KMS-11 (cell line): ENCODE data around the gene CTNNA2.

Experiments
- H2AFZ ChIP-seq: fragments of 200-600 bp; sonication (generic); 2 replicates; pipeline ENCODE4 v1.6.1; 2016; ENCODE audit warnings: antibody characterized with exemption, mixed run types, low read depth
- H3K27ac ChIP-seq: fragments of 200-600 bp; sonication (generic); 2 replicates; pipeline ENCODE4 v1.6.1; 2016; ENCODE audit warnings: mild to moderate bottlenecking, mixed run types
- H3K27me3 ChIP-seq: fragments of 200-600 bp; sonication (generic); 2 replicates; pipeline ENCODE4 v1.6.1; 2017; ENCODE audit warnings: mild to moderate bottlenecking, low read depth, mixed run types, moderate library complexity; ENCODE audit not compliant: insufficient read depth
- H3K36me3 ChIP-seq: fragments of 200-600 bp; sonication (generic); 2 replicates; pipeline ENCODE4 v1.6.1; 2017; ENCODE audit warnings: mild to moderate bottlenecking, mixed run types; ENCODE audit not compliant: insufficient read depth
- H3K4me1 ChIP-seq: fragments of 200-600 bp; sonication (generic); 2 replicates; pipeline ENCODE4 v1.6.1; 2016; ENCODE audit warnings: mild to moderate bottlenecking, low read depth, mixed run types; ENCODE audit not compliant: poor library complexity, severe bottlenecking
- H3K4me2 ChIP-seq: fragments of 200-600 bp; sonication (generic); 2 replicates; pipeline ENCODE4 v1.7.0; 2016; ENCODE audit warnings: mild to moderate bottlenecking, mixed run types
- H3K4me3 ChIP-seq: fragments of 200-600 bp; sonication (generic); IDR thresholded peaks from 2 replicates; pipeline ENCODE4 v1.6.1; 2017; ENCODE audit warnings: low read depth, low read length, mixed read lengths; ENCODE audit not compliant: insufficient read depth
- H3K79me2 ChIP-seq: fragments of 200-600 bp; sonication (generic); 2 replicates; pipeline ENCODE4 v1.6.1; 2016; ENCODE audit warnings: low read depth, mixed run types; ENCODE audit not compliant: insufficient read depth
- H3K9ac ChIP-seq: fragments of 200-600 bp; sonication (generic); 2 replicates; pipeline ENCODE4 v1.6.1; 2016; ENCODE audit warnings: mild to moderate bottlenecking, mixed run types
- H4K20me1 ChIP-seq: fragments of 200-600 bp; sonication (generic); 2 replicates; pipeline ENCODE4 v1.6.1; 2016; ENCODE audit warnings: mild to moderate bottlenecking, mixed run types; ENCODE audit not compliant: insufficient read depth
- TF ChIP-seq, protein P1 (sequence below): fragments of 200-600 bp; sonication (generic); conservative IDR thresholded peaks from 2 replicates; pipeline ENCODE4 v1.6.1; 2017; ENCODE audit warnings: low read depth, mild to moderate bottlenecking, antibody characterized with exemption, low read length, moderate library complexity, mixed read lengths

CTNNA2 gene

GRCh38 chr2:79591281-79591680 is 78.4 kb downstream of the CTNNA2 start:
- Histone ChIP-seq H3K27ac (no peak overlapping the region), H3K27me3 (no peaks in the 10 kb centered on the region)
- TF ChIP-seq, protein P1, sequence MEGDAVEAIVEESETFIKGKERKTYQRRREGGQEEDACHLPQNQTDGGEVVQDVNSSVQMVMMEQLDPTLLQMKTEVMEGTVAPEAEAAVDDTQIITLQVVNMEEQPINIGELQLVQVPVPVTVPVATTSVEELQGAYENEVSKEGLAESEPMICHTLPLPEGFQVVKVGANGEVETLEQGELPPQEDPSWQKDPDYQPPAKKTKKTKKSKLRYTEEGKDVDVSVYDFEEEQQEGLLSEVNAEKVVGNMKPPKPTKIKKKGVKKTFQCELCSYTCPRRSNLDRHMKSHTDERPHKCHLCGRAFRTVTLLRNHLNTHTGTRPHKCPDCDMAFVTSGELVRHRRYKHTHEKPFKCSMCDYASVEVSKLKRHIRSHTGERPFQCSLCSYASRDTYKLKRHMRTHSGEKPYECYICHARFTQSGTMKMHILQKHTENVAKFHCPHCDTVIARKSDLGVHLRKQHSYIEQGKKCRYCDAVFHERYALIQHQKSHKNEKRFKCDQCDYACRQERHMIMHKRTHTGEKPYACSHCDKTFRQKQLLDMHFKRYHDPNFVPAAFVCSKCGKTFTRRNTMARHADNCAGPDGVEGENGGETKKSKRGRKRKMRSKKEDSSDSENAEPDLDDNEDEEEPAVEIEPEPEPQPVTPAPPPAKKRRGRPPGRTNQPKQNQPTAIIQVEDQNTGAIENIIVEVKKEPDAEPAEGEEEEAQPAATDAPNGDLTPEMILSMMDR: no peak

DNA sequence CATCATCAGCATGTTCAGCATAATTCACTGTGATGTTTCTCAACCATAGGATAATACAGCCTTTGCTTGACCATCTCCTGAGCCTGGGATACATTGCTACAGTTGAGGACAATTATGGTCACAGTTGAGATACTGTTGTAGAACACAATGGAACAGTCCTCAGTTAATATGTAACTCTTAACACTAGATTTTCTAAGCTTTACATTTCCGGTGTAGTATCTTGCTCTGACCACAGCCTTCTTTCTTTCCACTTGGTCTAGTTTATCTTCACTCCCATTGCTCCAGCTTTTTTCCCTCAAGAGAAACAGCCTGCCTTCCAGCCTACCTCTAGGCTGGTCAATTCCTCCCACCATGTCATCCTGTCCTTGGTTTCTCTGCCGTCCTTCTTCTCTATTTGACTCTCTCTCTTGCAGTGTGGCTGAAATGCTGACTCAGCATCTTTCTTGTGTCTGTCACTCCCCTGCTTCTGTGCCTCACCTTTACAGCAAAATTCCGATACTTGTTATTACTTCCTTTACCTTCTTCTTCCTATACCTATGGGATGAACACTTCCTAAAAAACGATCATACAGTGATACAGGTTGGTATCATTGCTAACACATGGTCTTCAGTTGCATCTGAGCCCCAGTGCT is 80.5 kb downstream of the CTNNA2 start:
- no peaks in the 10 kb centered on the region for H4K20me1 ChIP-seq
- no peaks in the 10 kb centered on the region for H3K27me3 ChIP-seq
- no peaks in the 10 kb centered on the region for H3K79me2 ChIP-seq
- H3K36me3 ChIP-seq: no peaks in the 10 kb centered on the region
- H3K4me3 ChIP-seq: no peak overlapping the region
- H3K4me2 ChIP-seq: no peak overlapping the region
- H2AFZ ChIP-seq: no peak overlapping the region
- no peak overlapping the region for H3K27ac ChIP-seq
- TF ChIP-seq, protein P1: no peak
- no peak overlapping the region for H3K9ac ChIP-seq
- H3K4me1 ChIP-seq: no peaks in the 10 kb centered on the region

More at GRCh38 chr2:79591281-79591680, 78.4 kb downstream of the CTNNA2 start:
- no peak overlapping the region for H3K4me3 ChIP-seq
- no peaks in the 10 kb centered on the region for H3K4me1 ChIP-seq
- no peak overlapping the region for H2AFZ ChIP-seq
- H3K4me2 ChIP-seq: no peak overlapping the region
- H3K9ac ChIP-seq: no peak overlapping the region
- no peaks in the 10 kb centered on the region for H3K36me3 ChIP-seq
- no peaks in the 10 kb centered on the region for H3K79me2 ChIP-seq
- no peaks in the 10 kb centered on the region for H4K20me1 ChIP-seq

- Histone ChIP-seq H3K4me1 (no peaks in the 10 kb centered on the region), H3K9ac (no peak overlapping the region), H3K4me2 (no peak overlapping the region), H3K27me3 (no peaks in the 10 kb centered on the region), H3K4me3 (no peak overlapping the region), H3K79me2 (no peaks in the 10 kb centered on the region), H3K27ac (no peak overlapping the region), H2AFZ (no peak overlapping the region), H3K36me3 (no peaks in the 10 kb centered on the region), H4K20me1 (no peaks in the 10 kb centered on the region)
- TF ChIP-seq, protein P1: no peak
These were observed 83.6 kb downstream of the CTNNA2 start for GRCh38 chr2:79596403-79596802.

DNA sequence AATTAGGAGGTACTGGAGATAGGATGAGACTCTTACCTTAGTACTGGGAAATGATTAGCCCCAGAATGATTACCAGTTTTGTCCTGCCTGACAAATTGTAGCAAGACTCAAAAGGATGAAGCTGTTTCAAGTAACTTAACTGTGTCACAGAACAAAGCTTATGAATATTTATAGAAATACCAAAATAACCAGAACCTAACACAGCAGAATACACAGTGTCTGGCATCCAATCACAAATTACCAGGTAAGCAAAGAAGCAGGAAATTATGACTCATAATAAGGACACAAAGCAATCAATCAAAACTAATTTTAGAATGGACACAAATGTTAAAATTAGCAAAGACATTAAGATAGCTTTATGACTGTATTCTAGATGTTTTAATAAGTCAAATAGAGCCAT is 91.9 kb downstream of the CTNNA2 start:
- Histone ChIP-seq H4K20me1 (no peaks in the 10 kb centered on the region), H3K4me3 (no peak overlapping the region), H3K4me2 (peak overlapping the region; percentile 23), H2AFZ (no peak overlapping the region; the same call in 1 of the 2 replicates), H3K9ac (no peak overlapping the region), H3K27me3 (no peaks in the 10 kb centered on the region), H3K27ac (no peak overlapping the region), H3K79me2 (no peaks in the 10 kb centered on the region), H3K4me1 (peaks cover 14% of the 10 kb centered on the region), H3K36me3 (no peaks in the 10 kb centered on the region)
- TF ChIP-seq, protein P1: no peak
